ENCODE measurements around the gene UBE2J1.
"Not testable (repeated sequence)": the region's sequence is repeated elsewhere in the genome, so short reads cannot be mapped to it uniquely, and the experiment has no call there.

Gene UBE2J1

GRCh38 chr6:89352278-89353117 lies at the start of gene UBE2J1:
UBE2J1 (minus strand) TSS chr6:89352722; CDS start chr6:89352569, 153 bp downstream.
- peak; percentile 77 to 79 for DNase-seq (ENCODE audit: low read depth in 2 of 2)

- no peak for DNase-seq (ENCODE audit: low read depth in 2 of 2)
Measured at GRCh38 chr6:89400912-89401399, 48.4 kb upstream of the UBE2J1 start.

- no peak for DNase-seq (ENCODE audit: low read depth in 2 of 2)
Measured at GRCh38 chr6:89400050-89400449, 47.5 kb upstream of the UBE2J1 start.

GRCh38 chr6:89398762-89399525 lies 46.4 kb upstream of the UBE2J1 start:
- DNase-seq (ENCODE audit: low read depth in 2 of 2) = no peak

GRCh38 chr6:89397884-89398283 lies 45.4 kb upstream of the UBE2J1 start:
- not testable (repeated sequence) for DNase-seq (ENCODE audit: low read depth in 2 of 2)

- no peak for DNase-seq (ENCODE audit: low read depth in 2 of 2)
Measured at GRCh38 chr6:89393659-89394058, 41.1 kb upstream of the UBE2J1 start.

- no peak for DNase-seq (ENCODE audit: low read depth in 2 of 2)
Measured at GRCh38 chr6:89392823-89393222, 40.3 kb upstream of the UBE2J1 start.

GRCh38 chr6:89388846-89389245 lies 36.3 kb upstream of the UBE2J1 start:
- no peak for DNase-seq (ENCODE audit: low read depth in 2 of 2)

GRCh38 chr6:89387516-89388201 lies 35.1 kb upstream of the UBE2J1 start:
- no peak for DNase-seq (ENCODE audit: low read depth in 2 of 2)

- DNase-seq (ENCODE audit: low read depth in 2 of 2) = no peak
Measured at GRCh38 chr6:89386917-89387491, 34.5 kb upstream of the UBE2J1 start.

GRCh38 chr6:89385846-89386245 lies 33.3 kb upstream of the UBE2J1 start:
- DNase-seq (ENCODE audit: low read depth in 2 of 2) = no peak

- DNase-seq (ENCODE audit: low read depth in 2 of 2) = no peak
Measured at GRCh38 chr6:89385156-89385667, 32.7 kb upstream of the UBE2J1 start.

- no peak for DNase-seq (ENCODE audit: low read depth in 2 of 2)
Measured at GRCh38 chr6:89381031-89381430, 28.5 kb upstream of the UBE2J1 start.

GRCh38 chr6:89379281-89379680 lies 26.8 kb upstream of the UBE2J1 start:
- DNase-seq (ENCODE audit: low read depth in 2 of 2) = no peak

GRCh38 chr6:89378628-89379027 lies 26.1 kb upstream of the UBE2J1 start:
- no peak for DNase-seq (ENCODE audit: low read depth in 2 of 2)

GRCh38 chr6:89375427-89376267 lies 23.1 kb upstream of the UBE2J1 start:
- DNase-seq (ENCODE audit: low read depth in 2 of 2) = no peak

- DNase-seq (ENCODE audit: low read depth in 2 of 2) = no peak
Measured at GRCh38 chr6:89372506-89372901, 20.0 kb upstream of the UBE2J1 start.

- no peak for DNase-seq (ENCODE audit: low read depth in 2 of 2)
Measured at GRCh38 chr6:89371849-89372505, 19.5 kb upstream of the UBE2J1 start.

- DNase-seq (ENCODE audit: low read depth in 2 of 2) = no peak
Measured at GRCh38 chr6:89368999-89369398, 16.5 kb upstream of the UBE2J1 start.

GRCh38 chr6:89368107-89368506 lies 15.6 kb upstream of the UBE2J1 start:
- DNase-seq (ENCODE audit: low read depth in 2 of 2) = no peak

Data from fibroblast of skin of left biceps (primary cell).